B cell (primary cell): ENCODE results near the gene ETV3L.

ENCODE experiments used
- EZH2 ChIP-seq: IDR thresholded peaks from 2 replicates; pipeline ENCODE4 v1.6.1; 2012; ENCODE audit warnings: borderline replicate concordance, low read depth, mild to moderate bottlenecking, moderate library complexity, low read length; ENCODE audit not compliant: insufficient read depth, poor library complexity, severe bottlenecking
- TF ChIP-seq, protein P1 (sequence below): fragments of 200-600 bp; IDR thresholded peaks from one replicate; pipeline ENCODE4 v1.8.0; 2022; ENCODE audit warnings: antibody characterized with exemption, mild to moderate bottlenecking

DNA sequence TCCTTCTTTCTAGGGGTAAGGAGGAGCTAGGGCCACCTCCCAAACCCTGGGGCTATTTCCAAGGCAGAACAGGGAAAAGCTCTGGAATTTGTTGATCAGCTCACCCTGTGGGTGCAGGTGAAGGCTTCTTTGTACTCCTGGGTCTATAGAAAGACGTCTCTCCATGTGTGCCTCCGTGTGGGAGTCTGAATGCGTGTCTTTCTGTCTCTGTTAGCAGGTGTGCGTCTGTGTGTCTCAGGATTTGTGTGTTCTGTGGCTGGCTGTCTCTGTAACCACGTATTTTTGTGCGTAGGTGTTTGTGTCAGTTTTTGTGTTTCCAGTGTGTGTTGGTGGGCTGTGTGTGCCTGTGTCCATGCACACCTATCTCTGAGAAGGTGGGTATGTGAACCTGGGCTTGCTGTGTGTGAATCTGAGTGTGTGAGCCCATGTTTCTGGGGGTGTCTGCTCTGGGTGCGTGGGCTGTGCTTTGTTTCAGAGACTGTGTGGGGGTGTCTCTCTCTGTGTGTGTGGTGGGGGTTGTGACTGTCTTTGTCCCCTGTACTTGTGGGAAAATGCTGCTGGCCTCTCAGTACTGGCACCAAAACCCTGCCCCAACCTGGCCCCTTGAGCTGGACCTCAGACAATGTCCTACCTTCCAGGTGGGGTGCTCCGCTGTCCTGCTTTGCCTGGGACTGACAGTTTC is 12.7 kb upstream of the ETV3L start:
- TF ChIP-seq, protein P1, sequence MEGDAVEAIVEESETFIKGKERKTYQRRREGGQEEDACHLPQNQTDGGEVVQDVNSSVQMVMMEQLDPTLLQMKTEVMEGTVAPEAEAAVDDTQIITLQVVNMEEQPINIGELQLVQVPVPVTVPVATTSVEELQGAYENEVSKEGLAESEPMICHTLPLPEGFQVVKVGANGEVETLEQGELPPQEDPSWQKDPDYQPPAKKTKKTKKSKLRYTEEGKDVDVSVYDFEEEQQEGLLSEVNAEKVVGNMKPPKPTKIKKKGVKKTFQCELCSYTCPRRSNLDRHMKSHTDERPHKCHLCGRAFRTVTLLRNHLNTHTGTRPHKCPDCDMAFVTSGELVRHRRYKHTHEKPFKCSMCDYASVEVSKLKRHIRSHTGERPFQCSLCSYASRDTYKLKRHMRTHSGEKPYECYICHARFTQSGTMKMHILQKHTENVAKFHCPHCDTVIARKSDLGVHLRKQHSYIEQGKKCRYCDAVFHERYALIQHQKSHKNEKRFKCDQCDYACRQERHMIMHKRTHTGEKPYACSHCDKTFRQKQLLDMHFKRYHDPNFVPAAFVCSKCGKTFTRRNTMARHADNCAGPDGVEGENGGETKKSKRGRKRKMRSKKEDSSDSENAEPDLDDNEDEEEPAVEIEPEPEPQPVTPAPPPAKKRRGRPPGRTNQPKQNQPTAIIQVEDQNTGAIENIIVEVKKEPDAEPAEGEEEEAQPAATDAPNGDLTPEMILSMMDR: no peak
- no peak for TF ChIP-seq EZH2
